Hepatocyte (in vitro differentiated cells): ENCODE data around the gene DUSP10.

ENCODE experiments used
- CTCF ChIP-seq: fragments of 200-600 bp; sonication (generic); IDR thresholded peaks from 2 replicates; pipeline ENCODE4 v1.5.1; 2016; ENCODE audit warnings: antibody characterized with exemption, mild to moderate bottlenecking; ENCODE audit not compliant: poor library complexity
- EZH2 ChIP-seq: fragments of 200-600 bp; sonication (generic); IDR thresholded peaks from 2 replicates; pipeline ENCODE4 v1.6.1; 2016; ENCODE audit warnings: antibody characterized with exemption, mild to moderate bottlenecking, borderline replicate concordance

- TF ChIP-seq CTCF (no peak), EZH2 (no peak)
Measured at GRCh38 chr1:221765527-221765926, 23.6 kb upstream of the DUSP10 start.
